ENCODE data around the gene DCTD.

- TF ChIP-seq, protein P1, sequence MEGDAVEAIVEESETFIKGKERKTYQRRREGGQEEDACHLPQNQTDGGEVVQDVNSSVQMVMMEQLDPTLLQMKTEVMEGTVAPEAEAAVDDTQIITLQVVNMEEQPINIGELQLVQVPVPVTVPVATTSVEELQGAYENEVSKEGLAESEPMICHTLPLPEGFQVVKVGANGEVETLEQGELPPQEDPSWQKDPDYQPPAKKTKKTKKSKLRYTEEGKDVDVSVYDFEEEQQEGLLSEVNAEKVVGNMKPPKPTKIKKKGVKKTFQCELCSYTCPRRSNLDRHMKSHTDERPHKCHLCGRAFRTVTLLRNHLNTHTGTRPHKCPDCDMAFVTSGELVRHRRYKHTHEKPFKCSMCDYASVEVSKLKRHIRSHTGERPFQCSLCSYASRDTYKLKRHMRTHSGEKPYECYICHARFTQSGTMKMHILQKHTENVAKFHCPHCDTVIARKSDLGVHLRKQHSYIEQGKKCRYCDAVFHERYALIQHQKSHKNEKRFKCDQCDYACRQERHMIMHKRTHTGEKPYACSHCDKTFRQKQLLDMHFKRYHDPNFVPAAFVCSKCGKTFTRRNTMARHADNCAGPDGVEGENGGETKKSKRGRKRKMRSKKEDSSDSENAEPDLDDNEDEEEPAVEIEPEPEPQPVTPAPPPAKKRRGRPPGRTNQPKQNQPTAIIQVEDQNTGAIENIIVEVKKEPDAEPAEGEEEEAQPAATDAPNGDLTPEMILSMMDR (IDR thresholded peaks at IDR 0.05; ENCODE audit: insufficient read depth, low read length, poor library complexity, severe bottlenecking): no peak
- no peak for TF ChIP-seq EZH2phosphoT487 (conservative IDR thresholded peaks at IDR 0.05; ENCODE audit: low read length)
Measured at GRCh38 chr4:182914357-182914756, 2.8 kb downstream of the DCTD start.

Data from SU-DHL-6 (cell line).